ENCODE results near the gene FRMD1. TPM values are rescaled to one million over a fixed set of nuclear protein-coding genes. Genes with fewer than 3 reads are reported as not detected.

Gene FRMD1
- total and polyA plus RNA-seq, 2 experiments from 2014 or later: 0.07 TPM; not detected in 1

DNA sequence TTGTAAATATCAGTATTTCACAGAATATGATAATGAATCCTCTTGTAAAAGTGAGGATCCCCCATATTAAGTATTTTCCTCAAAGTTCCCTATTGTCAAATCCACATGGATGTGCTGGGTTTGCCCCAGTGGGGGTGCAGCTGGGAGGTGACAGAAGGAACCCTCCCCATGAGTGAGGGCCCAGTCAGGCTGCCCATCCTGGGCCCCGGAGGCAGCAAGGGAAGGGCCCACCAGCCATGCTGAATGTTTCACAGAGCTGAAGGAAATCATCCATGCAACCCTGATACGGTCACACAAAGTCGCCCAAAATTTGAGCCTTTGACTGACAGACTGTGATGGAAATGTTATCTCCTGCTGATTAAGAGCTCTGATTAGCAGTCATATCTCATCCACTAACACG, 39.7 kb downstream of the FRMD1 start:
- H3K4me1 ChIP-seq (ENCODE audit: insufficient read depth): peaks cover 11% of the 10 kb centered on the region

DNA sequence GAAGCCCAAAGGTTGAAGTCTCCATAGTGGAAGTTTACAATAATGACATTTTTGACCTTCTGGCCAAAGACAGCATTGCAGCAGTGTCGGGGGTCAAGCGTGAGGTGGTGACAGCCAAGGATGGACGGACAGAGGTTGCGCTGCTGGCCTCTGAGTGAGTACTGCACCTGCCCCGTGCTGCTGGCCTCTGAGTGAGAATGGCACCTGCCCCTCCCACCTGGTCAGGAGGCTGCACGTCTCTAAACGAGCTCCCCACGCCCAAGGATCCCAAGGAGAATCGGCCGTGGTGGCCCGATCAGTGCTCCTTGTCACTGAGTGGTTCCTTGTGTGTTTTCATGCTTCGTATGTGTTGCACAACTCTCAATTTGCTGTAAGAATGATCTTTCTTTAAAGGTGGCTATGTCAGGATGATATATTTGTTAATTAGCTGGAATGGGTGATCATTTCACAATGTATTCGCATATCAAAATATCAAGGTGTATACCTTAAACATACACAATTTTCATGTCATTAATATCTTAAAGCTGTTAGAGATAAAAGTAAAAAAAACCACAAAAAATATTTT, 40.4 kb downstream of the FRMD1 start:
- WGBS (ENCODE audit: low lambda C conversion rate, missing lambda C conversion rate): 97% methylated on average over 13 of the region's 13 CpGs
- Histone ChIP-seq H3K4me2 (no peak overlapping the region), H3K79me2 (no peaks in the 10 kb centered on the region), H4K20me1 (ENCODE audit: insufficient read depth, poor library complexity, severe bottlenecking) (no peaks in the 10 kb centered on the region), H3K4me1 (ENCODE audit: insufficient read depth) (peaks cover 11% of the 10 kb centered on the region), H3K9me3 (ENCODE audit: low read depth) (peaks cover 8% of the 10 kb centered on the region), H3K9me2 (replicated peaks; ENCODE audit: insufficient read depth) (no peaks in the 10 kb centered on the region), H3K27me3 (no peaks in the 10 kb centered on the region), H3K4me3 (no peak overlapping the region), H3K36me3 (replicated peaks; ENCODE audit: insufficient read depth, low read depth) (no peaks in the 10 kb centered on the region), H3K27ac (no peak overlapping the region), H2AFZ (no peak overlapping the region)
- TF ChIP-seq EZH2 (IDR thresholded peaks at IDR 0.05; ENCODE audit: borderline replicate concordance) (no peak), EZH2phosphoT487 (IDR thresholded peaks at IDR 0.05; ENCODE audit: low read depth, severe bottlenecking, unreplicated experiment) (no peak)
- TF ChIP-seq, protein P1, sequence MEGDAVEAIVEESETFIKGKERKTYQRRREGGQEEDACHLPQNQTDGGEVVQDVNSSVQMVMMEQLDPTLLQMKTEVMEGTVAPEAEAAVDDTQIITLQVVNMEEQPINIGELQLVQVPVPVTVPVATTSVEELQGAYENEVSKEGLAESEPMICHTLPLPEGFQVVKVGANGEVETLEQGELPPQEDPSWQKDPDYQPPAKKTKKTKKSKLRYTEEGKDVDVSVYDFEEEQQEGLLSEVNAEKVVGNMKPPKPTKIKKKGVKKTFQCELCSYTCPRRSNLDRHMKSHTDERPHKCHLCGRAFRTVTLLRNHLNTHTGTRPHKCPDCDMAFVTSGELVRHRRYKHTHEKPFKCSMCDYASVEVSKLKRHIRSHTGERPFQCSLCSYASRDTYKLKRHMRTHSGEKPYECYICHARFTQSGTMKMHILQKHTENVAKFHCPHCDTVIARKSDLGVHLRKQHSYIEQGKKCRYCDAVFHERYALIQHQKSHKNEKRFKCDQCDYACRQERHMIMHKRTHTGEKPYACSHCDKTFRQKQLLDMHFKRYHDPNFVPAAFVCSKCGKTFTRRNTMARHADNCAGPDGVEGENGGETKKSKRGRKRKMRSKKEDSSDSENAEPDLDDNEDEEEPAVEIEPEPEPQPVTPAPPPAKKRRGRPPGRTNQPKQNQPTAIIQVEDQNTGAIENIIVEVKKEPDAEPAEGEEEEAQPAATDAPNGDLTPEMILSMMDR (IDR thresholded peaks at IDR 0.05; ENCODE audit: poor library complexity): no peak
- no peak for DNase-seq (ENCODE audit: low spot score)

More for the DNA sequence above, 39.7 kb downstream of the FRMD1 start:
- 90% methylated on average over 4 of the region's 4 CpGs for WGBS (ENCODE audit: low lambda C conversion rate, missing lambda C conversion rate)
- Histone ChIP-seq H3K4me2 (no peak overlapping the region), H3K79me2 (no peaks in the 10 kb centered on the region), H3K27me3 (no peaks in the 10 kb centered on the region), H2AFZ (no peak overlapping the region), H3K36me3 (replicated peaks; ENCODE audit: insufficient read depth, low read depth) (no peaks in the 10 kb centered on the region), H4K20me1 (ENCODE audit: insufficient read depth, poor library complexity, severe bottlenecking) (no peaks in the 10 kb centered on the region), H3K9me3 (ENCODE audit: low read depth) (peaks cover 8% of the 10 kb centered on the region), H3K4me3 (no peak overlapping the region), H3K9me2 (replicated peaks; ENCODE audit: insufficient read depth) (no peaks in the 10 kb centered on the region), H3K27ac (no peak overlapping the region)
- no peak for DNase-seq (ENCODE audit: low spot score)
- TF ChIP-seq EZH2phosphoT487 (IDR thresholded peaks at IDR 0.05; ENCODE audit: low read depth, severe bottlenecking, unreplicated experiment): no peak
- TF ChIP-seq EZH2 (IDR thresholded peaks at IDR 0.05; ENCODE audit: borderline replicate concordance): no peak
- TF ChIP-seq, protein P1 (IDR thresholded peaks at IDR 0.05; ENCODE audit: poor library complexity): no peak

GRCh38 chr6:168037856-168038255, 41.2 kb downstream of the FRMD1 start:
- Histone ChIP-seq H3K36me3 (replicated peaks; ENCODE audit: insufficient read depth, low read depth) (no peaks in the 10 kb centered on the region), H3K27ac (no peak overlapping the region), H3K4me2 (no peak overlapping the region), H3K4me3 (no peak overlapping the region), H2AFZ (no peak overlapping the region), H3K9me2 (replicated peaks; ENCODE audit: insufficient read depth) (no peaks in the 10 kb centered on the region), H3K4me1 (ENCODE audit: insufficient read depth) (peaks cover 11% of the 10 kb centered on the region), H3K79me2 (no peaks in the 10 kb centered on the region), H4K20me1 (ENCODE audit: insufficient read depth, poor library complexity, severe bottlenecking) (no peaks in the 10 kb centered on the region), H3K27me3 (no peaks in the 10 kb centered on the region), H3K9me3 (ENCODE audit: low read depth) (peaks cover 8% of the 10 kb centered on the region)
- TF ChIP-seq, protein P1 (IDR thresholded peaks at IDR 0.05; ENCODE audit: poor library complexity): no peak
- no peak for TF ChIP-seq EZH2phosphoT487 (IDR thresholded peaks at IDR 0.05; ENCODE audit: low read depth, severe bottlenecking, unreplicated experiment)
- TF ChIP-seq EZH2 (IDR thresholded peaks at IDR 0.05; ENCODE audit: borderline replicate concordance): no peak
- DNase-seq (ENCODE audit: low spot score): no peak
- WGBS (ENCODE audit: low lambda C conversion rate, missing lambda C conversion rate): 69% methylated on average over 5 of the region's 5 CpGs

Measured in hepatocyte (in vitro differentiated cells).